B cell (primary cell): ENCODE measurements around the gene SUSD4.

Experiments used
- CTCF ChIP-seq: fragments of 200-600 bp; IDR thresholded peaks from one replicate; pipeline ENCODE4 v1.8.0; 2022; ENCODE audit warnings: antibody characterized with exemption, mild to moderate bottlenecking
- EZH2 ChIP-seq: IDR thresholded peaks from 2 replicates; pipeline ENCODE4 v1.6.1; 2012; ENCODE audit warnings: borderline replicate concordance, low read depth, mild to moderate bottlenecking, moderate library complexity, low read length; ENCODE audit not compliant: insufficient read depth, poor library complexity, severe bottlenecking

DNA sequence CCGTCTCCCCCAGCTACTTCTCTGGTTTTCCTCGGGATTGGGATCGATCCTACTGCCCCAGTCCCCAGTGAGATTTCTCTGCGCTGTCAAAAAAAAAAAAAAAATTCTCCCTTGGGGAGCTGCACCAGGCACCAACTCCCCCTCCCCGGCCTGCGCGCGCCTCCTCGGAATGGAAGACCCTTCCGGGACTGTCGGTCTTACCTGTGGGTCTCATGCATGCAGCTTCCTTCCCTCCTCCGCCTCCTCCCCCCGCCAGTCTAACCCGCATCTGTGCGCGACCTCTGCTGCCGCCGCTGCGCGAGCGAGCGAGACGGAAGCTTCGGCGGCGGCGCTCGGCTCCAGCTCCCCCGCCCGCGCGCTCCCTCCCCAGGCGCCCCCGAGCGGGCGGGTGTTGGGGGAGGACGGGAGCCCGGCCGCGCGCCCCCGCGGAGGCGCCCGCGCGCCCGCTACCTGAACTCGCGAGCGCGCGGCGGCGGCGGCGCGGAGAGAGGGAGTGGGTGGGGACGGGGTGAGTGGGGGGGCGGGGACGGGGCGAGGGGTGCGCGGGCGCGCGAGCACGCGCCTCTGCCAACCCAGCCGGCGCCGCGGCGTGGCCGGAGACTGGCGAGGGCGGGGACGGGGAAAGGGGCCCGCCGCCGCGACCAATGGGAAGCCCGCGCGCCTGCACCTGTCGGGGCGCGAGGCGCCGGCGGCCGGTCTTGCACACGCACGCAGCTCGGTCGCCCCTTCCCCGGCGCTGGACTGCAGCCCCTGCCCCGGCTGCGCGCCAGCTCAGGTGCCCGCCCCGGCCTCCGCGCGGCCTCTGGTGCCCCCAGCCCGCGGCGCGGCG lies at the start of gene SUSD4:
- TF ChIP-seq CTCF (no peak), EZH2 (no peak)
